GM18870 (cell line): ENCODE data around the gene FERMT3.

Experiments used
- ATAC-seq: cut with Tn5 transposase; IDR thresholded peaks from one replicate; pipeline ENCODE4 v1.9.1; 2021; ENCODE audit warnings: moderate library complexity; ENCODE audit not compliant: unreplicated experiment

FERMT3 gene

GRCh38 chr11:64185693-64186491 is 20.6 kb upstream of the FERMT3 start, which contains the start of gene STIP1:
STIP1 (plus strand) TSS chr11:64186171; CDS start chr11:64186262, 91 bp downstream.
- peak; percentile 90 for ATAC-seq

- ATAC-seq: no peak
Observed at GRCh38 chr11:64186492-64187165, 19.9 kb upstream of the FERMT3 start.

DNA sequence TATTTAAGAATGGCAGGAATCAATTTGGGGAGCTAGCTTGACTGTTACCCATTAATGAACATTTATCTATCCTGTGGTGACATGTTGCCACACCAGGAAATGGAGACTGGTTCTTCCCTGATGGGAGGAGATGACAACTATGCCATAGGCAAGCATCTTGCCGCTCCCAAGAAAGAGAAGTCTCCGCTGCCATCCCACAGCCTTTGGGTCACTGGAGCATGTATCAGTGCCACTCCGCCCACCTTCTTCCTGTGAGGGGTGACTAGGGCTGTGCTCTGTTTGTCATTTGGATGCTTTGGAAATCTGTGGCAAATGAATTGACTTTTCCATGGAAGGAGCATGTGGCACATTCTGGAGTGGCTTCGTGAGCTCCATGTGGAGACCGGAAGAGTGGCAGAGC is 14.1 kb upstream of the FERMT3 start:
- ATAC-seq: no peak

DNA sequence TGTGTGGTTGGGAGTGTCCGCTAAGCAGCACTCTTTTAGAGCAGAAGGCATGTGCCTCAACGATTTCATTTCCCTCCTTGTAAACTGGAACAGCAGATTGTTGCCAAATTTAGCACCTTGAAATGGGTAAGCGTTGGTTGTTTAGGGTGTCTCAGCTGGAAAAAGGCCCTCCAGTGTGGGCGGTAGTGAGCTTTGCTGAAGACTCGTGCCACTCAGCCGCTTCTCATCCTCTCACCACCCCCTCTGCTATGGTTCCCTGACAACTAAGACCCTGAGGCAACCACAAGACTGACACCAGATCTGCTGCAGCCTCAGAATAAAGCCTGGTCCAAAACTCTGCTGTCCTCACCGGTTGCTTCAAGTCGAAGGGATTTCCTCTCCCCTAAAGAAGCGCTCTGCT is 9.9 kb upstream of the FERMT3 start:
- no peak for ATAC-seq

GRCh38 chr11:64198511-64198910 is 8.0 kb upstream of the FERMT3 start:
- no peak for ATAC-seq

GRCh38 chr11:64201543-64201942 is 5.0 kb upstream of the FERMT3 start:
- ATAC-seq: no peak

GRCh38 chr11:64202992-64203391 is 3.5 kb upstream of the FERMT3 start:
- no peak for ATAC-seq

GRCh38 chr11:64203421-64204079 is 3.0 kb upstream of the FERMT3 start:
- no peak for ATAC-seq

DNA sequence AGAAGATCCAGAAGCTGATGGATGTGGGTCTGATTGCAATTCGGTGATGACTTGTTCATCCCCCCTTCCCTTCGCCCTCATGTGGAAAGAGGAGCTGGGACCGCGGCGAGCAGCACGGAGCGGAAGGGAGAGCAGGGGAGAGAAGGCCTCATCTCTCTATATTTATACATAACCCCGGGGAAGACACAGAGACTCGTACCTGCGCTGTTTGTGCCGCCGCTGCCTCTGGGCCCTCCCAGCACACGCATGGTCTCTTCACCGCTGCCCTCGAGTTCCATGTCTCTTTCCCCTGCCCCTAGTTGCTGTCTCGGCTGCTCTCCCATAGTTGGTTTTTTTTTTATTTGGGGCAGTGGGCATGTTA is 2.5 kb upstream of the FERMT3 start:
- ATAC-seq: no peak

DNA sequence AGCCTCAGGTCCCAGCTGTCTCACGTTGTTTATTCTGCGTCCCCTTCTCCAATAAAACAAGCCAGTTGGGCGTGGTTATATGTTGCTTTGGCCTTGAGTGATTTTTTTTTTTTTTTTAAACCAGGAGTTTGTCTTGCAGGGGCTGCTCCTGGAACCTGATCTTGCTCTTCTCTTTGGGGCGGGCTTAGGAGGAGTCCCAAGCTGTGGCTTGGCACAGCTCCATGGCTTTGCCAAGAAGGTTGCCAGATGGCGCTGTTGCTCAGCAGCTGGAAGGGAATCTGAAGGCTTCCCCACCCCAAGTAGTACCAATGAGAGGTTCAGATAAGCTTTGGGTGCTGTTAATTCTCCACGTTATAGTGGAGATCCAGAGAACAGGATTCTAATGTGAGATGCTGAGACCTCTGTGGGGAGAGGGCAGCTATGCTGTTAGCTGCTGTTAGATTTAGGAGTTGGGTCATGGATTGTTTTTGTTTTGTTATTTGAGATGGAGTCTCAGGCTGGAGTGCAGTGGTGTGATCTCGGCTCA is 2.0 kb upstream of the FERMT3 start:
- no peak for ATAC-seq

GRCh38 chr11:64207256-64208085 is 950 bp downstream of the FERMT3 start:
- ATAC-seq: peak; percentile 41

DNA sequence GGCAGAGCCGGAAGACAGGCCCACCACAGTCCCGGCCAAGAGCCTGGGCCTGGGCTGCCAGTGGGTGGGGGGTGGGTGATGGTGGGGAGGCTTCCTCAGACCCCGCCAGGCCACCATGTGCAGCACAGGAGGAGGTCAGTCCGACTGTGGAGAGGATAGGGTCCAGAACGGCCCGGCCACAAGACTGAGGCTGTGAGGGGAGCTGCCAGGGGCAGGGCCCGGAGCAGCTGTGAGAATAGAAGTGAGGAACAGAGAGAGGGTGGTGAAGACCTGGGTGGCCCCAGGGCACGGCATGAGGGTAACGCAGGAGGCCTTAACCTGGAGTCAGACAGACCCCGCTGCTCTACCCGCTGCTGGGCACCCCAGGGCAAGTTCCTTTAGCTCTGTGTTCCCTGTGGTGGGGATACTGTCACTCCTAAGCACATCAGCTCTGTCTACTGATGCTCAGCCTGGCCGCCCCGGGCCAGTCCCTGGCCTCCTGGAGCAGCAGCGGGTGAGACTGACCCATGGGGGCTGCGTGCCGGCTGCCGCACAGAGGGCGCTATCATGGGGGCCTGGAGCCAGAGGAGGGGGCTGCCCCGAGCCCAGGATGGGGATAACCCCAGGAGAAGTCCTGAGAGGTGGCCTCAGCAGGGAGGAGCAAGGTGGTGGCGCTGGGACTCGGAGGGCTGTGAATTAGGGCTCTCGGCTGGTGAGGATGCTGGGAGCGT is 1.7 kb downstream of the FERMT3 start:
- no peak for ATAC-seq

GRCh38 chr11:64208796-64209562 is 2.5 kb downstream of the FERMT3 start:
- no peak for ATAC-seq

GRCh38 chr11:64209563-64209843 is 3.0 kb downstream of the FERMT3 start:
- ATAC-seq: no peak

DNA sequence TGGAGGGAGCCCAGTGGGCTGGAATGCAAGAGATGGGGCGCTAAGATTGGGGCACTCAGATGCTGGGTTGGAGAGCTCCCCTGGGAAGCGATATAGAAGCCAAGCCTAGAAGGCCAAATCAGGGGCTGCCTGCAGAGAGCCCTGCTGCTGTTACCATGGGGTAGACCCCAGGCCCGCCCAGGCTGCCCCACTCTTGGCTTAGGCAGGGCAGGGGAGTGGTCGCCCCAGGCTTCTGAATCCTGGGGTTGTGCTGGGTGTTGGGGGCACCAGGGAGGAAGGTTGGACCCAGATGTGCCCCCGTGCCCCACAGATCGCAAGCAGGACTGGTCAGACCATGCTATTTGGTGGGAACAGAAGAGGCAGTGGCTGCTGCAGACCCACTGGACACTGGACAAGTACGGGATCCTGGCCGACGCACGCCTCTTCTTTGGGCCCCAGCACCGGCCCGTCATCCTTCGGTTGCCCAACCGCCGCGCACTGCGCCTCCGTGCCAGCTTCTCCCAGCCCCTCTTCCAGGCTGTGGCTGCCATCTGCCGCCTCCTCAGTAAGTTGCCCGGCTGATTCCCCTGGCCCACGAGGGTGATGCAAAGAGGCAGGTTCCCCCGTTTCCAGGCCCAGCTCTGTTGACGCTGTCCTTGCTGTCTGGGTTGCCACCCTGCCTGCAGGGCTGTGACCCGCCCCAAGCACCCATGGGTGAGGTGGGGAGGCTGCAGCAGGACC is 3.9 kb downstream of the FERMT3 start:
- ATAC-seq: no peak

- ATAC-seq: no peak
Observed at GRCh38 chr11:64211181-64211872, 4.8 kb downstream of the FERMT3 start.

GRCh38 chr11:64216879-64217278 is 10.4 kb downstream of the FERMT3 start:
- ATAC-seq: no peak

DNA sequence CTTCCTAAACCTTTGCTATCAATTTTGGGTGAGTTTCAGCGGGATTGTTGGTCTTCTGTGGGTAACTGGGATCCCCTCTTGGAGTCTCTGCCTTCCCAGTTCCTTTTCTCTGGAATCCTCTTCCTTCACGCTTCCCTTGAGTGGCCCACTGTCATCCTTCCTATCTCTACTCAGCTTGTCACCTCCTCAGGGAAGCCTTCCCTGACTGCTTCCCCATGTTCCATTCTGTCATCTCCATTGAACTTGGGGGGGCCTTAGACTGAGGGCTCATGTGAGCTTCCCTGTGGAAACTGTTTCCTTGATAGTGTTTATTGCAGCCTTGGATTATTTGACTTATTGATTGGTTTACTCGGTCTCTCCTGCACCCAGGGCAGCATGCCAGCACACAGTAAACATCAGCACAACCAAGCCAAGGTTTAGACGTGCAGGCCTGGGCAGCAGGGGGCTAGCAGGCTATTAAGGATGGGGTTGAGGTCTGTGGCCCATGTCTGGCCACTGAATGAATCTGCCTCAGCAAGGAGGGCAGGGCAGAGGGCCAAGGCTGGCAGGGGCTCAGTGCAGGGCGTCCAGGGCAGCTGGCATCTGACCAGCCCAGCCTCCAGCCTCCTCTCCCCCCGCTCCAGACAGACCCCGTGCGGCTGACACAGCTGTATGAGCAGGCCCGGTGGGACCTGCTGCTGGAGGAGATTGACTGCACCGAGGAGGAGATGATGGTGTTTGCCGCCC is 12.3 kb downstream of the FERMT3 start:
- ATAC-seq: no peak
